Erythroblast (primary cell): Measurements from ENCODE around the gene GTPBP6.

Experiments
- GATA1 ChIP-seq: IDR thresholded peaks from 2 replicates; pipeline ENCODE4 v1.6.1; 2011; ENCODE audit warnings: low read depth, mild to moderate bottlenecking, control low read depth, low read length, moderate library complexity
- POLR2A ChIP-seq: IDR thresholded peaks from 2 replicates; pipeline ENCODE4 v1.6.1; 2011; ENCODE audit warnings: mild to moderate bottlenecking, low read length

DNA sequence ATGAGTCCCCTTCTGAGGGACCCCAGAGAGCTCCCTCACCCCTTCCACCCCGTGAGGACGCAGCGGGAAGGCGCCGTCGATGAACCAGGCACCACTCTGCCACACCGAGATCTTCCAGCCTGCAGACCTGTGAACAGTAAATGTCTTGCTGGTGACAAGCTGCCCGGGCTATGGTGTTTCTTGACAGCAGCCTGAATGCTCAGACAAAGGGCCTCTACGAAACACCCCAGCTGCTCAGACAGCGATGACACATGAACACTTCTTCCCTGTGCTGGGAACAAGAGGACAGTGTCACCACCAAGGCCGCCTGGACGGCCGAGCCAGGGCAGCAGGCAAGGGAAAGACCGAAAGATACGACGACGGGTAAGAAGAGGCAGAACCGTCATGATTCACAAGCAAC, 30.6 kb upstream of the GTPBP6 start:
- TF ChIP-seq POLR2A (no peak), GATA1 (no peak)
